Tibial nerve (tissue), 4 donors: Measurements from ENCODE around the gene RBFOX1. TPM values are rescaled to one million over a fixed set of nuclear protein-coding genes. Genes with fewer than 3 reads are reported as not detected.

ENCODE experiments used
- DNase-seq, 2 donors: peaks; one replicate each; pipeline ENCODE4 v3.0.0-alpha.2; 2019; ENCODE audit warnings: low spot score in 2 of 2
- H3K27ac ChIP-seq, 4 donors: fragments of 200-600 bp; sonication (generic) in 3 of 4; one replicate each; pipeline ENCODE4 v1.5.1; 2017 to 2019; ENCODE audit warnings: mild to moderate bottlenecking in 1 of 4
- H3K27me3 ChIP-seq, 2 donors: fragments of 200-600 bp; sonication (generic) in 1 of 2; one replicate each; pipeline versions ENCODE4 v1.5.1 to v1.6.0; 2017 to 2019
- H3K36me3 ChIP-seq, 3 donors: fragments of 200-600 bp; sonication (generic); one replicate each; pipeline ENCODE4 v1.5.1; 2018 to 2019
- H3K4me1 ChIP-seq, 4 donors: fragments of 200-600 bp; sonication (generic) in 3 of 4; one replicate each; pipeline ENCODE4 v1.5.1; 2017 to 2019
- H3K4me3 ChIP-seq, 4 donors: fragments of 200-600 bp; sonication (generic) in 3 of 4; one replicate each; pipeline ENCODE4 v1.5.1; 2017 to 2019; ENCODE audit warnings: mild to moderate bottlenecking in 1 of 4, moderate library complexity in 1 of 4
- H3K9me3 ChIP-seq, 4 donors: fragments of 200-600 bp; sonication (generic) in 3 of 4; one replicate each; pipeline ENCODE4 v1.5.1; 2017 to 2019
- EP300 ChIP-seq, 2 donors: sonication (generic); formaldehyde crosslinking; IDR thresholded peaks; one replicate each; pipeline ENCODE4 v1.6.1; 2017; ENCODE audit warnings: antibody characterized with exemption in 2 of 2, mild to moderate bottlenecking in 1 of 2
- POLR2A ChIP-seq, 2 donors: fragments of 450-650 bp; IDR thresholded peaks; one replicate each; pipeline ENCODE4 v1.6.1; 2017; ENCODE audit warnings: antibody characterized with exemption in 2 of 2, mild to moderate bottlenecking in 2 of 2, moderate library complexity in 2 of 2
- WGBS, 2 donors: methylation state at CpG; one replicate each; pipeline ENCODE4 v1.1.5; 2018; 5-methylcytosine and 5-hydroxymethylcytosine counted together
- total RNA-seq, 4 donors: library from RNA; depleted of rRNA; stranded (reverse); fragments of >200 nt; gene quantifications; one replicate each; pipeline ENCODE4 v1.1.0, GENCODE V29; 2016
- TF ChIP-seq, protein P1 (sequence below), 5 experiments: fragments of 200-600 bp in 3 of 5; fragments of 450-650 bp in 2 of 5; sonication (generic) in 3 of 5; IDR thresholded peaks; one replicate each; pipeline ENCODE4 v1.5.1; 2016 to 2019; ENCODE audit warnings: antibody characterized with exemption in 5 of 5, mild to moderate bottlenecking in 3 of 5, moderate library complexity in 2 of 5

RBFOX1 gene
- total RNA-seq, 4 donors from 2014 or later, result 0.22 to 2.1 (median 1.3) TPM; not detected in 1

- WGBS, 2 donors, result 68 to 80% methylated on average over 1 of the region's 1 CpG
- Histone ChIP-seq H3K36me3 (no peaks in the 10 kb centered on the region), H3K9me3 (no peaks in the 10 kb centered on the region), H3K27me3 (no peaks in the 10 kb centered on the region), H3K4me1 (no peaks in the 10 kb centered on the region), H3K27ac (no peak overlapping the region), H3K4me3 (no peak overlapping the region)
- no peak for TF ChIP-seq EP300 (IDR thresholded peaks at IDR 0.05)
- no peak for TF ChIP-seq POLR2A (IDR thresholded peaks at IDR 0.05)
- TF ChIP-seq, protein P1, sequence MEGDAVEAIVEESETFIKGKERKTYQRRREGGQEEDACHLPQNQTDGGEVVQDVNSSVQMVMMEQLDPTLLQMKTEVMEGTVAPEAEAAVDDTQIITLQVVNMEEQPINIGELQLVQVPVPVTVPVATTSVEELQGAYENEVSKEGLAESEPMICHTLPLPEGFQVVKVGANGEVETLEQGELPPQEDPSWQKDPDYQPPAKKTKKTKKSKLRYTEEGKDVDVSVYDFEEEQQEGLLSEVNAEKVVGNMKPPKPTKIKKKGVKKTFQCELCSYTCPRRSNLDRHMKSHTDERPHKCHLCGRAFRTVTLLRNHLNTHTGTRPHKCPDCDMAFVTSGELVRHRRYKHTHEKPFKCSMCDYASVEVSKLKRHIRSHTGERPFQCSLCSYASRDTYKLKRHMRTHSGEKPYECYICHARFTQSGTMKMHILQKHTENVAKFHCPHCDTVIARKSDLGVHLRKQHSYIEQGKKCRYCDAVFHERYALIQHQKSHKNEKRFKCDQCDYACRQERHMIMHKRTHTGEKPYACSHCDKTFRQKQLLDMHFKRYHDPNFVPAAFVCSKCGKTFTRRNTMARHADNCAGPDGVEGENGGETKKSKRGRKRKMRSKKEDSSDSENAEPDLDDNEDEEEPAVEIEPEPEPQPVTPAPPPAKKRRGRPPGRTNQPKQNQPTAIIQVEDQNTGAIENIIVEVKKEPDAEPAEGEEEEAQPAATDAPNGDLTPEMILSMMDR (IDR thresholded peaks at IDR 0.05), result no peak
- DNase-seq, result no peak
Observed at GRCh38 chr16:7336742-7337141, 4.1 kb downstream of the RBFOX1 start.

GRCh38 chr16:7338826-7339225, 6.2 kb downstream of the RBFOX1 start:
- no peak overlapping the region for H3K4me3 ChIP-seq
- 88 to 92% methylated on average over 4 of the region's 4 CpGs for WGBS, 2 donors
- no peaks in the 10 kb centered on the region for H3K4me1 ChIP-seq
- DNase-seq, result no peak
- H3K36me3 ChIP-seq, result no peaks in the 10 kb centered on the region
- TF ChIP-seq EP300 (IDR thresholded peaks at IDR 0.05), result no peak
- no peak overlapping the region for H3K27ac ChIP-seq
- H3K27me3 ChIP-seq, result no peaks in the 10 kb centered on the region
- H3K9me3 ChIP-seq, result peaks cover 0 to 8% (median 0%) of the 10 kb centered on the region in 4 donors

- Histone ChIP-seq H3K27ac (no peak overlapping the region), H3K4me3 (no peak overlapping the region), H3K9me3 (peaks cover 0 to 8% (median 0%) of the 10 kb centered on the region in 4 donors), H3K36me3 (no peaks in the 10 kb centered on the region), H3K27me3 (no peaks in the 10 kb centered on the region), H3K4me1 (no peaks in the 10 kb centered on the region)
- TF ChIP-seq, protein P1 (IDR thresholded peaks at IDR 0.05), result no peak
- TF ChIP-seq POLR2A (IDR thresholded peaks at IDR 0.05) (no peak), EP300 (IDR thresholded peaks at IDR 0.05) (no peak)
- no peak for DNase-seq
- 93 to 97% methylated on average over 1 of the region's 1 CpG for WGBS, 2 donors
Observed at GRCh38 chr16:7339700-7340099, 7.1 kb downstream of the RBFOX1 start.

DNA sequence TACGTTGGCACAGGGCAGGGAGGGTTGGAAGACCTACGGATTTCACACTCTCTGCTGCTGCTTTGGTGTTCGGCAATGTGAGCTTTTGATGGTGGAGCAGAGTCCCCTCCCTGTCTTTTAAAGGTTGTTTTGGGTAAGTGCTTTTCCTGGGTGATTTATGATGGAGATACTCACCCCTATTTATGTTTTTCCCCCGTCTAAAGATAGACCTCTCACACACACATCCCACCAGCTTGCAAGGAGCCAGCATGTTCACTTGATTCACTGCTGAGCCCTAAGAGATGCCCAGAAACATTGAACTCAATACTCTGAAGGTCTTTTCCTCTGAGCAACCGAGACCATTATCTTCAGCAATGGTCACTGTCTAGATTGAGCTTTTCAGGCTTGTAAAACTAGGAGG, 8.3 kb downstream of the RBFOX1 start:
- no peak for DNase-seq
- Histone ChIP-seq H3K9me3 (peaks cover 0 to 8% (median 0%) of the 10 kb centered on the region in 4 donors), H3K4me1 (no peaks in the 10 kb centered on the region), H3K27me3 (no peaks in the 10 kb centered on the region), H3K36me3 (no peaks in the 10 kb centered on the region), H3K4me3 (no peak overlapping the region), H3K27ac (no peak overlapping the region)
- 54 to 57% methylated on average over 5 of the region's 5 CpGs for WGBS, 2 donors
- TF ChIP-seq, protein P1 (IDR thresholded peaks at IDR 0.05), result no peak
- TF ChIP-seq POLR2A (IDR thresholded peaks at IDR 0.05) (no peak), EP300 (IDR thresholded peaks at IDR 0.05) (no peak)

- no peak for DNase-seq
- Histone ChIP-seq H3K27me3 (no peaks in the 10 kb centered on the region), H3K4me3 (no peak overlapping the region), H3K27ac (no peak overlapping the region), H3K36me3 (no peaks in the 10 kb centered on the region), H3K9me3 (peaks cover 0 to 12% (median 0%) of the 10 kb centered on the region in 4 donors), H3K4me1 (no peaks in the 10 kb centered on the region)
- TF ChIP-seq EP300 (IDR thresholded peaks at IDR 0.05) (no peak), POLR2A (IDR thresholded peaks at IDR 0.05) (no peak)
- TF ChIP-seq, protein P1 (IDR thresholded peaks at IDR 0.05), result no peak
- 84 to 86% methylated on average over 4 of the region's 4 CpGs for WGBS, 2 donors
Observed at GRCh38 chr16:7342598-7342997, 10.0 kb downstream of the RBFOX1 start.

- no peaks in the 10 kb centered on the region for H3K36me3 ChIP-seq
- WGBS, 2 donors, result 80 to 86% methylated on average over 6 of the region's 6 CpGs
- DNase-seq, result no peak
- peaks cover 0 to 12% (median 0%) of the 10 kb centered on the region in 4 donors for H3K9me3 ChIP-seq
- no peaks in the 10 kb centered on the region for H3K27me3 ChIP-seq
- H3K4me1 ChIP-seq, result no peaks in the 10 kb centered on the region
- TF ChIP-seq, protein P1 (IDR thresholded peaks at IDR 0.05), result no peak
- no peak for TF ChIP-seq POLR2A (IDR thresholded peaks at IDR 0.05)
- no peak for TF ChIP-seq EP300 (IDR thresholded peaks at IDR 0.05)
- no peak overlapping the region for H3K4me3 ChIP-seq
- H3K27ac ChIP-seq, result no peak overlapping the region
Observed at GRCh38 chr16:7343243-7343642, 10.6 kb downstream of the RBFOX1 start.
